H1 (cell line): ENCODE measurements around the gene PLEKHA3. TPM values are rescaled to one million over a fixed set of nuclear protein-coding genes. Genes with fewer than 3 reads are reported as not detected.

Experiments
- CHD1 ChIP-seq: IDR thresholded peaks from 2 replicates; pipeline ENCODE4 v1.6.1; 2012; ENCODE audit warnings: low read depth, low read length, improper control_type of control experiment
- GABPA ChIP-seq: IDR thresholded peaks from 2 replicates; pipeline ENCODE4 v1.6.1; 2011; ENCODE audit warnings: mild to moderate bottlenecking, low read length, moderate library complexity, borderline replicate concordance; ENCODE audit not compliant: insufficient read depth
- POLR2AphosphoS5 ChIP-seq: IDR thresholded peaks from 2 replicates; pipeline ENCODE4 v1.6.1; 2011; ENCODE audit warnings: low read depth, low read length
- TAF7 ChIP-seq: optimal IDR thresholded peaks from 2 replicates; pipeline ENCODE3; 2011; ENCODE audit warnings: low read depth, mild to moderate bottlenecking, inconsistent platforms, low read length, moderate library complexity, borderline replicate concordance
- polyA plus RNA-seq, 7 experiments: library from polyadenylated mRNA; depleted of rRNA in 3 of 7; stranded (reverse) in 5 of 7; unstranded in 2 of 7; fragments of >200 nt in 5 of 7; fragments of 200-250 nt in 2 of 7; gene quantifications; 1 replicate in 5 of 7; 2 replicates in 1 of 7; 4 replicates in 1 of 7; pipeline versions ENCODE4 v1.2.1 to v1.2.3, GENCODE V29; 2011 to 2013; ENCODE audit warnings: missing spikeins in 2 of 7, mixed read lengths in 2 of 7
- total RNA-seq: library from RNA; stranded (reverse); fragmentation: NEBNext Ultra II Directional; extraction: Animal tissue kit (Norgen Biotek cat#: 25700); gene quantifications from 2 replicates; pipeline ENCODE4 v1.2.1, GENCODE V29; 2021
- TF ChIP-seq, protein P1 (sequence below): fragments of 300-600 bp; sonication (generic); IDR thresholded peaks from 2 replicates; pipeline ENCODE4 v1.7.1; 2012; ENCODE audit warnings: low read length, moderate library complexity, mild to moderate bottlenecking, inconsistent platforms; ENCODE audit not compliant: insufficient replicate concordance

The PLEKHA3 gene
- total and polyA plus RNA-seq, 2 of the 8 experiments (the other 6 are each of a cell fraction or from before 2014, with no cell fraction given): 1.9 to 20.1 TPM

DNA sequence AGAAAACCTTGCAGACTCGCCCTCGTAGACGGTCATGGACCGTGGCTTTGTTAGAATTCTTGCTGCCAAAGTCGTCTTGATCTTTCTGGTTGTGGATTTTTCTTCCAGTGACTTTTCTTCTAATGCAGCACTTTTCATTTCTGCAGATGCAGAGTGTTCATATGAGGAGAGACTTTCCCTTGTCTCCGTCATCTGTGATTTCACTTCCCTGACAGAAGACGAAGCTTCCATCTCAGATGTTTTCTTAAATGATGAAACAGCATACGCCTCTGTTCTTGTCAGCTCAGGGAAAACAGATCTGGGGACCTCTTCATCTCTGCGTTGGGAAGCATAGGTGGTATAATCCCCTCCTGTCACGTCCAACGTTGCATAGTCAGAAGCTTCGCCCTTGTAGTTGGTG lies 50.9 kb downstream of the PLEKHA3 start (continued):
- TF ChIP-seq CHD1: no peak
- TF ChIP-seq, protein P1, sequence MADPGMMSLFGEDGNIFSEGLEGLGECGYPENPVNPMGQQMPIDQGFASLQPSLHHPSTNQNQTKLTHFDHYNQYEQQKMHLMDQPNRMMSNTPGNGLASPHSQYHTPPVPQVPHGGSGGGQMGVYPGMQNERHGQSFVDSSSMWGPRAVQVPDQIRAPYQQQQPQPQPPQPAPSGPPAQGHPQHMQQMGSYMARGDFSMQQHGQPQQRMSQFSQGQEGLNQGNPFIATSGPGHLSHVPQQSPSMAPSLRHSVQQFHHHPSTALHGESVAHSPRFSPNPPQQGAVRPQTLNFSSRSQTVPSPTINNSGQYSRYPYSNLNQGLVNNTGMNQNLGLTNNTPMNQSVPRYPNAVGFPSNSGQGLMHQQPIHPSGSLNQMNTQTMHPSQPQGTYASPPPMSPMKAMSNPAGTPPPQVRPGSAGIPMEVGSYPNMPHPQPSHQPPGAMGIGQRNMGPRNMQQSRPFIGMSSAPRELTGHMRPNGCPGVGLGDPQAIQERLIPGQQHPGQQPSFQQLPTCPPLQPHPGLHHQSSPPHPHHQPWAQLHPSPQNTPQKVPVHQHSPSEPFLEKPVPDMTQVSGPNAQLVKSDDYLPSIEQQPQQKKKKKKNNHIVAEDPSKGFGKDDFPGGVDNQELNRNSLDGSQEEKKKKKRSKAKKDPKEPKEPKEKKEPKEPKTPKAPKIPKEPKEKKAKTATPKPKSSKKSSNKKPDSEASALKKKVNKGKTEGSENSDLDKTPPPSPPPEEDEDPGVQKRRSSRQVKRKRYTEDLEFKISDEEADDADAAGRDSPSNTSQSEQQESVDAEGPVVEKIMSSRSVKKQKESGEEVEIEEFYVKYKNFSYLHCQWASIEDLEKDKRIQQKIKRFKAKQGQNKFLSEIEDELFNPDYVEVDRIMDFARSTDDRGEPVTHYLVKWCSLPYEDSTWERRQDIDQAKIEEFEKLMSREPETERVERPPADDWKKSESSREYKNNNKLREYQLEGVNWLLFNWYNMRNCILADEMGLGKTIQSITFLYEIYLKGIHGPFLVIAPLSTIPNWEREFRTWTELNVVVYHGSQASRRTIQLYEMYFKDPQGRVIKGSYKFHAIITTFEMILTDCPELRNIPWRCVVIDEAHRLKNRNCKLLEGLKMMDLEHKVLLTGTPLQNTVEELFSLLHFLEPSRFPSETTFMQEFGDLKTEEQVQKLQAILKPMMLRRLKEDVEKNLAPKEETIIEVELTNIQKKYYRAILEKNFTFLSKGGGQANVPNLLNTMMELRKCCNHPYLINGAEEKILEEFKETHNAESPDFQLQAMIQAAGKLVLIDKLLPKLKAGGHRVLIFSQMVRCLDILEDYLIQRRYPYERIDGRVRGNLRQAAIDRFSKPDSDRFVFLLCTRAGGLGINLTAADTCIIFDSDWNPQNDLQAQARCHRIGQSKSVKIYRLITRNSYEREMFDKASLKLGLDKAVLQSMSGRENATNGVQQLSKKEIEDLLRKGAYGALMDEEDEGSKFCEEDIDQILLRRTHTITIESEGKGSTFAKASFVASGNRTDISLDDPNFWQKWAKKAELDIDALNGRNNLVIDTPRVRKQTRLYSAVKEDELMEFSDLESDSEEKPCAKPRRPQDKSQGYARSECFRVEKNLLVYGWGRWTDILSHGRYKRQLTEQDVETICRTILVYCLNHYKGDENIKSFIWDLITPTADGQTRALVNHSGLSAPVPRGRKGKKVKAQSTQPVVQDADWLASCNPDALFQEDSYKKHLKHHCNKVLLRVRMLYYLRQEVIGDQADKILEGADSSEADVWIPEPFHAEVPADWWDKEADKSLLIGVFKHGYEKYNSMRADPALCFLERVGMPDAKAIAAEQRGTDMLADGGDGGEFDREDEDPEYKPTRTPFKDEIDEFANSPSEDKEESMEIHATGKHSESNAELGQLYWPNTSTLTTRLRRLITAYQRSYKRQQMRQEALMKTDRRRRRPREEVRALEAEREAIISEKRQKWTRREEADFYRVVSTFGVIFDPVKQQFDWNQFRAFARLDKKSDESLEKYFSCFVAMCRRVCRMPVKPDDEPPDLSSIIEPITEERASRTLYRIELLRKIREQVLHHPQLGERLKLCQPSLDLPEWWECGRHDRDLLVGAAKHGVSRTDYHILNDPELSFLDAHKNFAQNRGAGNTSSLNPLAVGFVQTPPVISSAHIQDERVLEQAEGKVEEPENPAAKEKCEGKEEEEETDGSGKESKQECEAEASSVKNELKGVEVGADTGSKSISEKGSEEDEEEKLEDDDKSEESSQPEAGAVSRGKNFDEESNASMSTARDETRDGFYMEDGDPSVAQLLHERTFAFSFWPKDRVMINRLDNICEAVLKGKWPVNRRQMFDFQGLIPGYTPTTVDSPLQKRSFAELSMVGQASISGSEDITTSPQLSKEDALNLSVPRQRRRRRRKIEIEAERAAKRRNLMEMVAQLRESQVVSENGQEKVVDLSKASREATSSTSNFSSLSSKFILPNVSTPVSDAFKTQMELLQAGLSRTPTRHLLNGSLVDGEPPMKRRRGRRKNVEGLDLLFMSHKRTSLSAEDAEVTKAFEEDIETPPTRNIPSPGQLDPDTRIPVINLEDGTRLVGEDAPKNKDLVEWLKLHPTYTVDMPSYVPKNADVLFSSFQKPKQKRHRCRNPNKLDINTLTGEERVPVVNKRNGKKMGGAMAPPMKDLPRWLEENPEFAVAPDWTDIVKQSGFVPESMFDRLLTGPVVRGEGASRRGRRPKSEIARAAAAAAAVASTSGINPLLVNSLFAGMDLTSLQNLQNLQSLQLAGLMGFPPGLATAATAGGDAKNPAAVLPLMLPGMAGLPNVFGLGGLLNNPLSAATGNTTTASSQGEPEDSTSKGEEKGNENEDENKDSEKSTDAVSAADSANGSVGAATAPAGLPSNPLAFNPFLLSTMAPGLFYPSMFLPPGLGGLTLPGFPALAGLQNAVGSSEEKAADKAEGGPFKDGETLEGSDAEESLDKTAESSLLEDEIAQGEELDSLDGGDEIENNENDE: no peak
- TF ChIP-seq GABPA: no peak
- TF ChIP-seq POLR2AphosphoS5: no peak
- TF ChIP-seq TAF7: no peak
- TF ChIP-seq, all 59 proteins: peak for 0
